Gastrocnemius medialis (tissue), 4 donors: Measurements from ENCODE around the gene SLC2A5. TPM values are rescaled to one million over a fixed set of nuclear protein-coding genes. Genes with fewer than 3 reads are reported as not detected.

Source experiments
- ATAC-seq, 2 donors: fragments of 150-250 bp; one replicate each; pipeline ENCODE4 v1.9.1; 2016
- DNase-seq, 2 donors: peaks; one replicate each; pipeline ENCODE4 v3.0.0-alpha.2; 2019
- H3K27ac ChIP-seq, 4 donors: fragments of 200-600 bp; sonication (generic); 1 replicate in 1 of 4; 2 replicates in 3 of 4; pipeline ENCODE4 v1.5.1; 2016 to 2018; ENCODE audit warnings: mild to moderate bottlenecking in 2 of 4, moderate library complexity in 1 of 4
- H3K27me3 ChIP-seq, 3 donors: fragments of 200-600 bp; sonication (generic) in 2 of 3; 1 replicate in 1 of 3; 2 replicates in 2 of 3; pipeline versions ENCODE4 v1.5.1 to v1.6.0; 2016 to 2019; ENCODE audit warnings: mild to moderate bottlenecking in 1 of 3, moderate library complexity in 1 of 3
- H3K36me3 ChIP-seq, 2 donors: fragments of 200-600 bp; sonication (generic) in 1 of 2; one replicate each; pipeline ENCODE4 v1.5.1; 2017 to 2018
- H3K4me1 ChIP-seq, 2 donors: fragments of 200-600 bp; sonication (generic) in 1 of 2; one replicate each; pipeline ENCODE4 v1.5.1; 2016 to 2017; ENCODE audit warnings: mild to moderate bottlenecking in 2 of 2
- H3K4me3 ChIP-seq, 4 donors: fragments of 200-600 bp; sonication (generic) in 3 of 4; 1 replicate in 1 of 4; 2 replicates in 3 of 4; pipeline ENCODE4 v1.5.1; 2016 to 2019; ENCODE audit warnings: mild to moderate bottlenecking in 2 of 4
- H3K9me3 ChIP-seq, 3 donors: fragments of 200-600 bp; sonication (generic) in 2 of 3; 1 replicate in 1 of 3; 2 replicates in 2 of 3; pipeline ENCODE4 v1.5.1; 2016 to 2019
- POLR2A ChIP-seq, 2 donors: fragments of 450-650 bp; IDR thresholded peaks; one replicate each; pipeline ENCODE4 v1.6.1; 2017; ENCODE audit warnings: antibody characterized with exemption in 2 of 2, mild to moderate bottlenecking in 2 of 2, moderate library complexity in 2 of 2
- in situ Hi-C, 4 donors: fragments of 200-750 bp; cut with MboI; loops; one replicate each; pipeline versions ENCODE4 v1.15.0 to v1.8.0; 2017; ENCODE audit warnings: low sequenced_read_pairs in 4 of 4
- intact Hi-C: fragments of 100-400 bp; cut with DNase I; formaldehyde crosslinking; loops from one replicate; pipeline ENCODE4 v1.15.1; 2023; ENCODE audit warnings: low total_unique reads
- total RNA-seq, 4 donors: library from RNA; depleted of rRNA; stranded (reverse); fragments of >200 nt; gene quantifications; one replicate each; pipeline versions ENCODE4 v1.1.0 to v1.2.3, GENCODE V29; 2016
- TF ChIP-seq, protein P1 (sequence below), 5 experiments: fragments of 450-650 bp in 3 of 5; fragments of 200-600 bp in 2 of 5; sonication (generic) in 2 of 5; IDR thresholded peaks in 4 of 5; conservative IDR thresholded peaks in 1 of 5; 1 replicate in 4 of 5; 2 replicates in 1 of 5; pipeline ENCODE4 v1.5.1; 2016 to 2019; ENCODE audit warnings: antibody characterized with exemption in 5 of 5, mild to moderate bottlenecking in 3 of 5, moderate library complexity in 3 of 5

SLC2A5 gene
- total RNA-seq, 4 donors from 2014 or later = 11.2 to 34.5 (median 22.8) TPM

DNA sequence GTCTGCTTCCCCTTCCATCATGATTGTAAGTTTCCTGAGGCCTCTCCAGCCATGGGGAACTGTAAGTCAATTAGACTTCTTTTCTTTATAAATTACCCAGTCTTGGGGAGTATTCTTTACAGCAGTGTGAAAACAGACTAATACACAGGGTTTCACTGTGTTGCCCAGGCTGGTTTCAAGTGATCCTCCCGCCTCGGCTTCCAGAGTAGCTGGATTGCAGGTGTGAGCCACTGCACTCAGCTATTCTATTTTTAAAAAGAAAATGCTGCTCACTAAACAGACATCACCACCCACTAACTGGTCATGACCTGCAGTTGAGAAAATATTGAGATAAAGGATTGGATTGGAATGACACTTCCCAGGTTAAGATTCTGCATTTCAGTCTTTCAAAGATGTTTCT, 22.4 kb downstream of the SLC2A5 start:
- H3K27me3 ChIP-seq = no peaks in the 10 kb centered on the region
- intact Hi-C loops = no loop called here
- H3K9me3 ChIP-seq = no peaks in the 10 kb centered on the region
- no peak overlapping the region for H3K27ac ChIP-seq
- in situ Hi-C loops = no loop called here
- DNase-seq (no peak), ATAC-seq (no peak)
- H3K36me3 ChIP-seq = peaks cover 0 to 7% of the 10 kb centered on the region in 2 donors
- H3K4me3 ChIP-seq = no peak overlapping the region
- H3K4me1 ChIP-seq = peaks cover 8 to 11% of the 10 kb centered on the region in 2 donors
- no peak for TF ChIP-seq POLR2A (IDR thresholded peaks at IDR 0.05)
- TF ChIP-seq, protein P1, sequence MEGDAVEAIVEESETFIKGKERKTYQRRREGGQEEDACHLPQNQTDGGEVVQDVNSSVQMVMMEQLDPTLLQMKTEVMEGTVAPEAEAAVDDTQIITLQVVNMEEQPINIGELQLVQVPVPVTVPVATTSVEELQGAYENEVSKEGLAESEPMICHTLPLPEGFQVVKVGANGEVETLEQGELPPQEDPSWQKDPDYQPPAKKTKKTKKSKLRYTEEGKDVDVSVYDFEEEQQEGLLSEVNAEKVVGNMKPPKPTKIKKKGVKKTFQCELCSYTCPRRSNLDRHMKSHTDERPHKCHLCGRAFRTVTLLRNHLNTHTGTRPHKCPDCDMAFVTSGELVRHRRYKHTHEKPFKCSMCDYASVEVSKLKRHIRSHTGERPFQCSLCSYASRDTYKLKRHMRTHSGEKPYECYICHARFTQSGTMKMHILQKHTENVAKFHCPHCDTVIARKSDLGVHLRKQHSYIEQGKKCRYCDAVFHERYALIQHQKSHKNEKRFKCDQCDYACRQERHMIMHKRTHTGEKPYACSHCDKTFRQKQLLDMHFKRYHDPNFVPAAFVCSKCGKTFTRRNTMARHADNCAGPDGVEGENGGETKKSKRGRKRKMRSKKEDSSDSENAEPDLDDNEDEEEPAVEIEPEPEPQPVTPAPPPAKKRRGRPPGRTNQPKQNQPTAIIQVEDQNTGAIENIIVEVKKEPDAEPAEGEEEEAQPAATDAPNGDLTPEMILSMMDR (IDR thresholded peaks at IDR 0.05 in 4 of 5, conservative IDR thresholded peaks at IDR 0.05 in 1 of 5) = no peak

GRCh38 chr1:9045861-9046510, 23.4 kb downstream of the SLC2A5 start:
- Histone ChIP-seq H3K4me3 (no peak overlapping the region), H3K36me3 (peaks cover 0 to 13% of the 10 kb centered on the region in 2 donors), H3K9me3 (no peaks in the 10 kb centered on the region), H3K4me1 (peaks cover 3% of the 10 kb centered on the region in 2 donors), H3K27ac (no peak overlapping the region), H3K27me3 (no peaks in the 10 kb centered on the region)
- in situ Hi-C loops = no loop called here
- TF ChIP-seq, protein P1 (IDR thresholded peaks at IDR 0.05 in 4 of 5, conservative IDR thresholded peaks at IDR 0.05 in 1 of 5) = no peak
- no peak for TF ChIP-seq POLR2A (IDR thresholded peaks at IDR 0.05)
- no peak for DNase-seq
- no peak for ATAC-seq
- intact Hi-C loops = no loop called here

GRCh38 chr1:9044236-9044635, 25.2 kb downstream of the SLC2A5 start:
- ATAC-seq = no peak
- Histone ChIP-seq H3K4me3 (no peak overlapping the region), H3K36me3 (peaks cover 0 to 26% of the 10 kb centered on the region in 2 donors), H3K27ac (no peak overlapping the region), H3K27me3 (no peaks in the 10 kb centered on the region), H3K9me3 (no peaks in the 10 kb centered on the region), H3K4me1 (no peaks in the 10 kb centered on the region)
- in situ Hi-C loops (no loop called here), intact Hi-C loops (no loop called here)
- no peak for DNase-seq
- TF ChIP-seq POLR2A (IDR thresholded peaks at IDR 0.05) = no peak

DNA sequence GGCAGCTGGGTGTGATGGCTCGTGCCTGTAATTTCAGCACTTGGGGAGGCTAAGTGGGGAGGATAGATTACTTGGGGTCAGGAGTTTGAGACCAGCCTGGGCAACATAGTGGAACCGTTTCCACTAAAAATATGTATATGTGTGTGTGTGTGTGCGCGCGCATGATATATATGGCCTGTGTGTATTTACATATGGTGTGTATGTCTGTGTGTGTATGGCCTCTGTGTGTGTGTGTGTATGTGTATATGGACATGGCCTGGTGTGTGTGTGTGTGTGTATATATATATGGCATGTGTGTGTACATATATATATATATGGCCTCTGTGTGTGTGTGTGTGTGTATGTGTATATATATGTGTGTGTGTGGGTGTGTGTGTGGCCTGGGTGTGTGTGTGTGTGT, 27.2 kb downstream of the SLC2A5 start:
- H3K4me1 ChIP-seq = no peaks in the 10 kb centered on the region
- intact Hi-C loops (no loop called here), in situ Hi-C loops (no loop called here)
- H3K4me3 ChIP-seq = no peak overlapping the region
- H3K27me3 ChIP-seq = no peaks in the 10 kb centered on the region
- DNase-seq = no peak
- H3K36me3 ChIP-seq = peaks cover 0 to 40% of the 10 kb centered on the region in 2 donors
- TF ChIP-seq, protein P1 (IDR thresholded peaks at IDR 0.05 in 4 of 5, conservative IDR thresholded peaks at IDR 0.05 in 1 of 5) = no peak
- TF ChIP-seq POLR2A (IDR thresholded peaks at IDR 0.05) = no peak
- H3K27ac ChIP-seq = no peak overlapping the region
- H3K9me3 ChIP-seq = no peaks in the 10 kb centered on the region
- no peak for ATAC-seq

DNA sequence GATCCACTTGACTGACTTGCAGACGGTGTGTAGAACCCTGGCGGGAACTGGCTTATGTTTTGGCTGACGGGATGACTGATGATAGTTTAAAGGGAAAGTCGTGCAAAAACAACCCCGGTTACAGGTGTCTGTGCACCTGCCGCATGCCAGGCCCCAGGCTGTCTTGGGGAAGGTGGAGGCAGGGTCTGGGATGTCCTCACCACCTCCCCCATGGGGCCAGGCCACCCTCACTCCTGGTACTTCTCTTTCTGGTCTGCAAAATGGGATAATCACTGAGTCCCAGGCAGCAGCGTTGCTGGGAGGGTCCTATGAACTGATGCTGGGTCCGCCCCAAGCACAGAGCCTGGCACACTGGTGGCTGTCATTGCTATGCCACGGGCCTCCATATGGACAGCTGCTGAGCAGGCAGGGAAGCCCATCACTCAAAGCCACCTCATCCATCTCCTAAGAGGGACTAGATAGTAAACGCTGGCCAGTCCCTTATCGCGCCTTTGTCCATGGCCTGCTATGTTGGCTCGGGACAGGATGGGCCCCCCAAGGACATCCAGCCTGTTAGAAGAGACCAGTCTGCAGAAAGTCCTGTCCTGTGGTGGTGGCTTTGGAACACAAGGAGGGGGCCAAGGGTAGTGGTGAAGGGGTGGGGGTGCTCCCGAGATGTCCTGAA, 28.2 kb downstream of the SLC2A5 start:
- in situ Hi-C loops (no loop called here), intact Hi-C loops (no loop called here)
- Histone ChIP-seq H3K4me3 (no peak overlapping the region), H3K27me3 (no peaks in the 10 kb centered on the region), H3K9me3 (no peaks in the 10 kb centered on the region), H3K36me3 (peaks cover 0 to 38% of the 10 kb centered on the region in 2 donors), H3K4me1 (no peaks in the 10 kb centered on the region), H3K27ac (no peak overlapping the region)
- no peak for ATAC-seq
- no peak for TF ChIP-seq POLR2A (IDR thresholded peaks at IDR 0.05)
- TF ChIP-seq, protein P1 (IDR thresholded peaks at IDR 0.05 in 4 of 5, conservative IDR thresholded peaks at IDR 0.05 in 1 of 5) = no peak
- no peak for DNase-seq
